ENCODE data around the gene ZNF555.
"Not testable (repeated sequence)": the region's sequence is repeated elsewhere in the genome, so short reads cannot be mapped to it uniquely, and the experiment has no call there.

Gene ZNF555

GRCh38 chr19:2854849-2855248 is 13.6 kb downstream of the ZNF555 start:
- Histone ChIP-seq H3K9ac (ENCODE audit: low read length) (no peak overlapping the region), H3K9me3 (ENCODE audit: control insufficient read depth, insufficient read depth, low read depth, low read length) (peaks cover 97% of the 10 kb centered on the region), H3K27me3 (ENCODE audit: control insufficient read depth, insufficient read depth, low read length) (no peaks in the 10 kb centered on the region), H3K4me3 (ENCODE audit: low read depth, low read length) (no peak overlapping the region), H3K4me1 (ENCODE audit: control insufficient read depth, insufficient read depth, low read length) (no peaks in the 10 kb centered on the region), H3K36me3 (ENCODE audit: control insufficient read depth, insufficient read depth, low read length) (peaks cover 51% of the 10 kb centered on the region), H3K27ac (ENCODE audit: low read depth, low read length) (no peak overlapping the region)

- Histone ChIP-seq H3K9ac (ENCODE audit: low read length) (no peak overlapping the region), H3K36me3 (ENCODE audit: control insufficient read depth, insufficient read depth, low read length) (peaks cover 35% of the 10 kb centered on the region), H3K27ac (ENCODE audit: low read depth, low read length) (no peak overlapping the region), H3K9me3 (ENCODE audit: control insufficient read depth, insufficient read depth, low read depth, low read length) (peaks cover 92% of the 10 kb centered on the region), H3K4me3 (ENCODE audit: low read depth, low read length) (no peak overlapping the region), H3K4me1 (ENCODE audit: control insufficient read depth, insufficient read depth, low read length) (no peaks in the 10 kb centered on the region), H3K27me3 (ENCODE audit: control insufficient read depth, insufficient read depth, low read length) (no peaks in the 10 kb centered on the region)
Observed at GRCh38 chr19:2856457-2857050, 15.3 kb downstream of the ZNF555 start.

GRCh38 chr19:2858864-2859263 is 17.6 kb downstream of the ZNF555 start:
- Histone ChIP-seq H3K4me3 (ENCODE audit: low read depth, low read length) (no peak overlapping the region), H3K4me1 (ENCODE audit: control insufficient read depth, insufficient read depth, low read length) (no peaks in the 10 kb centered on the region), H3K36me3 (ENCODE audit: control insufficient read depth, insufficient read depth, low read length) (peaks cover 12% of the 10 kb centered on the region), H3K9ac (ENCODE audit: low read length) (no peak overlapping the region), H3K27ac (ENCODE audit: low read depth, low read length) (no peak overlapping the region), H3K27me3 (ENCODE audit: control insufficient read depth, insufficient read depth, low read length) (no peaks in the 10 kb centered on the region), H3K9me3 (ENCODE audit: control insufficient read depth, insufficient read depth, low read depth, low read length) (peaks cover 86% of the 10 kb centered on the region)

- no peak overlapping the region for H3K9ac ChIP-seq (ENCODE audit: low read length)
- H3K27ac ChIP-seq (ENCODE audit: low read depth, low read length), result no peak overlapping the region
- H3K27me3 ChIP-seq (ENCODE audit: control insufficient read depth, insufficient read depth, low read length), result no peaks in the 10 kb centered on the region
- H3K4me3 ChIP-seq (ENCODE audit: low read depth, low read length), result no peak overlapping the region
- no peaks in the 10 kb centered on the region for H3K36me3 ChIP-seq (ENCODE audit: control insufficient read depth, insufficient read depth, low read length)
- peaks cover 59% of the 10 kb centered on the region for H3K9me3 ChIP-seq (ENCODE audit: control insufficient read depth, insufficient read depth, low read depth, low read length)
- no peaks in the 10 kb centered on the region for H3K4me1 ChIP-seq (ENCODE audit: control insufficient read depth, insufficient read depth, low read length)
Observed at GRCh38 chr19:2863816-2864215, 22.5 kb downstream of the ZNF555 start.

GRCh38 chr19:2865334-2866100 is 24.2 kb downstream of the ZNF555 start:
- Histone ChIP-seq H3K9me3 (ENCODE audit: control insufficient read depth, insufficient read depth, low read depth, low read length) (peaks cover 52% of the 10 kb centered on the region), H3K27me3 (ENCODE audit: control insufficient read depth, insufficient read depth, low read length) (no peaks in the 10 kb centered on the region), H3K27ac (ENCODE audit: low read depth, low read length) (no peak overlapping the region), H3K36me3 (ENCODE audit: control insufficient read depth, insufficient read depth, low read length) (no peaks in the 10 kb centered on the region), H3K4me1 (ENCODE audit: control insufficient read depth, insufficient read depth, low read length) (no peaks in the 10 kb centered on the region), H3K9ac (ENCODE audit: low read length) (no peak overlapping the region), H3K4me3 (ENCODE audit: low read depth, low read length) (no peak overlapping the region)

- H3K9ac ChIP-seq (ENCODE audit: low read length), result no peak overlapping the region
- no peaks in the 10 kb centered on the region for H3K4me1 ChIP-seq (ENCODE audit: control insufficient read depth, insufficient read depth, low read length)
- no peaks in the 10 kb centered on the region for H3K36me3 ChIP-seq (ENCODE audit: control insufficient read depth, insufficient read depth, low read length)
- no peak overlapping the region for H3K27ac ChIP-seq (ENCODE audit: low read depth, low read length)
- H3K4me3 ChIP-seq (ENCODE audit: low read depth, low read length), result no peak overlapping the region
- no peaks in the 10 kb centered on the region for H3K27me3 ChIP-seq (ENCODE audit: control insufficient read depth, insufficient read depth, low read length)
- H3K9me3 ChIP-seq (ENCODE audit: control insufficient read depth, insufficient read depth, low read depth, low read length), result peaks cover 50% of the 10 kb centered on the region
Observed at GRCh38 chr19:2866495-2867024, 25.3 kb downstream of the ZNF555 start.

- Histone ChIP-seq H3K4me3 (ENCODE audit: low read depth, low read length) (no peak within 1 kb of the TSS), H3K27me3 (ENCODE audit: control insufficient read depth, insufficient read depth, low read length) (no peaks in the 10 kb centered on the region), H3K9ac (ENCODE audit: low read length) (no peak within 1 kb of the TSS), H3K9me3 (ENCODE audit: control insufficient read depth, insufficient read depth, low read depth, low read length) (peaks cover 46% of the 10 kb centered on the region), H3K36me3 (ENCODE audit: control insufficient read depth, insufficient read depth, low read length) (no peaks in the 10 kb centered on the region), H3K27ac (ENCODE audit: low read depth, low read length) (no peak within 1 kb of the TSS), H3K4me1 (ENCODE audit: control insufficient read depth, insufficient read depth, low read length) (no peaks in the 10 kb centered on the region)
Observed at GRCh38 chr19:2867025-2867991, 26.0 kb downstream of the ZNF555 start, which contains the start of gene ZNF556. Gene ZNF556, plus strand, starts transcription at chr19:2867335. Its CDS starts 87 bp downstream, at chr19:2867422.

GRCh38 chr19:2869618-2870017 is 28.3 kb downstream of the ZNF555 start:
- H3K27me3 ChIP-seq (ENCODE audit: control insufficient read depth, insufficient read depth, low read length), result no peaks in the 10 kb centered on the region
- H3K36me3 ChIP-seq (ENCODE audit: control insufficient read depth, insufficient read depth, low read length), result no peaks in the 10 kb centered on the region
- H3K9ac ChIP-seq (ENCODE audit: low read length), result no peak overlapping the region
- peaks cover 36% of the 10 kb centered on the region for H3K9me3 ChIP-seq (ENCODE audit: control insufficient read depth, insufficient read depth, low read depth, low read length)
- H3K4me3 ChIP-seq (ENCODE audit: low read depth, low read length), result no peak overlapping the region
- H3K27ac ChIP-seq (ENCODE audit: low read depth, low read length), result no peak overlapping the region
- no peaks in the 10 kb centered on the region for H3K4me1 ChIP-seq (ENCODE audit: control insufficient read depth, insufficient read depth, low read length)

- not testable (repeated sequence) for H3K9ac ChIP-seq (ENCODE audit: low read length); H3K27me3 ChIP-seq (ENCODE audit: control insufficient read depth, insufficient read depth, low read length); H3K27ac ChIP-seq (ENCODE audit: low read depth, low read length); H3K4me3 ChIP-seq (ENCODE audit: low read depth, low read length); H3K36me3 ChIP-seq (ENCODE audit: control insufficient read depth, insufficient read depth, low read length); H3K4me1 ChIP-seq (ENCODE audit: control insufficient read depth, insufficient read depth, low read length)
- H3K9me3 ChIP-seq (ENCODE audit: control insufficient read depth, insufficient read depth, low read depth, low read length), result peaks cover 38% of the 10 kb centered on the region
Observed at GRCh38 chr19:2872175-2872574, 30.9 kb downstream of the ZNF555 start.

GRCh38 chr19:2877398-2878331 is 36.4 kb downstream of the ZNF555 start:
- no peak overlapping the region for H3K4me3 ChIP-seq (ENCODE audit: low read depth, low read length)

More at GRCh38 chr19:2877398-2878331, 36.4 kb downstream of the ZNF555 start:
- H3K27ac ChIP-seq (ENCODE audit: low read depth, low read length), result no peak overlapping the region
- no peaks in the 10 kb centered on the region for H3K4me1 ChIP-seq (ENCODE audit: control insufficient read depth, insufficient read depth, low read length)
- no peaks in the 10 kb centered on the region for H3K27me3 ChIP-seq (ENCODE audit: control insufficient read depth, insufficient read depth, low read length)
- H3K9me3 ChIP-seq (ENCODE audit: control insufficient read depth, insufficient read depth, low read depth, low read length), result peaks cover 49% of the 10 kb centered on the region
- no peak overlapping the region for H3K9ac ChIP-seq (ENCODE audit: low read length)
- H3K36me3 ChIP-seq (ENCODE audit: control insufficient read depth, insufficient read depth, low read length), result no peaks in the 10 kb centered on the region

Measured in HUES6 (cell line).